NB4 (cell line): ENCODE data around the gene SETD3.

Source experiments
- DNase-seq: peaks from one replicate; pipeline ENCODE4 v3.0.0; 2010; ENCODE audit warnings: low read depth
- H3K4me3 ChIP-seq: one replicate; pipeline ENCODE4 v1.5.1; 2011; ENCODE audit warnings: mild to moderate bottlenecking, low read depth, low read length, moderate library complexity
- MYC ChIP-seq: IDR thresholded peaks from 2 replicates; pipeline ENCODE4 v1.6.1; 2011; ENCODE audit warnings: low read depth, low read length
- POLR2A ChIP-seq: IDR thresholded peaks from 2 replicates; pipeline ENCODE4 v1.6.1; 2011; ENCODE audit warnings: mild to moderate bottlenecking; ENCODE audit not compliant: insufficient read length; ENCODE audit errors: extremely low read depth
- TF ChIP-seq, protein P1 (sequence below): IDR thresholded peaks from 2 replicates; pipeline ENCODE4 v1.6.1; 2011; ENCODE audit warnings: low read depth, low read length
- TF ChIP-seq, protein P2 (sequence below): IDR thresholded peaks from one replicate; pipeline ENCODE4 v1.5.1; 2012; ENCODE audit warnings: low read depth, low read length

The SETD3 gene

DNA sequence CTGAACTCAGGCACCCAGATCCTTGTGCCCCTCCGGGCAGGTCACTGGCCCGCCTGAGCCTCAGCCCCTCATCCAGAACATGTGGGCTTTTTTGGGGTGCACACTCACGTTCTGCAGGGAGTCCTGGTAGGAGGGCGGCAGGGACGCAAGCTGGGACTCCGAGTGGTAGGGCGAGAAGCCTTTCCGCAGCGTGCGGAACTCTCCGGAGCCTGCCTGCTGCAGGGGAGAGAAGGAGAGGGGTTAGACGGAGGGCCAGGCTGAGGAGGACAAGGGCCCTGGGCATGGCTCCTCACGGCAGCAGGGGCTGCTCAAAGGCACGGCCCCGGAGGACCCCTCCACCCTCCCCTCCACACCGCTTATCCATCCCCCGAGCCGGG is 41.4 kb upstream of the SETD3 start:
- H3K4me3 ChIP-seq: no peak overlapping the region
- DNase-seq: no peak
- TF ChIP-seq, protein P1, sequence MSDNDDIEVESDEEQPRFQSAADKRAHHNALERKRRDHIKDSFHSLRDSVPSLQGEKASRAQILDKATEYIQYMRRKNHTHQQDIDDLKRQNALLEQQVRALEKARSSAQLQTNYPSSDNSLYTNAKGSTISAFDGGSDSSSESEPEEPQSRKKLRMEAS: no peak
- TF ChIP-seq POLR2A: no peak
- TF ChIP-seq, protein P2, sequence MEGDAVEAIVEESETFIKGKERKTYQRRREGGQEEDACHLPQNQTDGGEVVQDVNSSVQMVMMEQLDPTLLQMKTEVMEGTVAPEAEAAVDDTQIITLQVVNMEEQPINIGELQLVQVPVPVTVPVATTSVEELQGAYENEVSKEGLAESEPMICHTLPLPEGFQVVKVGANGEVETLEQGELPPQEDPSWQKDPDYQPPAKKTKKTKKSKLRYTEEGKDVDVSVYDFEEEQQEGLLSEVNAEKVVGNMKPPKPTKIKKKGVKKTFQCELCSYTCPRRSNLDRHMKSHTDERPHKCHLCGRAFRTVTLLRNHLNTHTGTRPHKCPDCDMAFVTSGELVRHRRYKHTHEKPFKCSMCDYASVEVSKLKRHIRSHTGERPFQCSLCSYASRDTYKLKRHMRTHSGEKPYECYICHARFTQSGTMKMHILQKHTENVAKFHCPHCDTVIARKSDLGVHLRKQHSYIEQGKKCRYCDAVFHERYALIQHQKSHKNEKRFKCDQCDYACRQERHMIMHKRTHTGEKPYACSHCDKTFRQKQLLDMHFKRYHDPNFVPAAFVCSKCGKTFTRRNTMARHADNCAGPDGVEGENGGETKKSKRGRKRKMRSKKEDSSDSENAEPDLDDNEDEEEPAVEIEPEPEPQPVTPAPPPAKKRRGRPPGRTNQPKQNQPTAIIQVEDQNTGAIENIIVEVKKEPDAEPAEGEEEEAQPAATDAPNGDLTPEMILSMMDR: no peak

DNA sequence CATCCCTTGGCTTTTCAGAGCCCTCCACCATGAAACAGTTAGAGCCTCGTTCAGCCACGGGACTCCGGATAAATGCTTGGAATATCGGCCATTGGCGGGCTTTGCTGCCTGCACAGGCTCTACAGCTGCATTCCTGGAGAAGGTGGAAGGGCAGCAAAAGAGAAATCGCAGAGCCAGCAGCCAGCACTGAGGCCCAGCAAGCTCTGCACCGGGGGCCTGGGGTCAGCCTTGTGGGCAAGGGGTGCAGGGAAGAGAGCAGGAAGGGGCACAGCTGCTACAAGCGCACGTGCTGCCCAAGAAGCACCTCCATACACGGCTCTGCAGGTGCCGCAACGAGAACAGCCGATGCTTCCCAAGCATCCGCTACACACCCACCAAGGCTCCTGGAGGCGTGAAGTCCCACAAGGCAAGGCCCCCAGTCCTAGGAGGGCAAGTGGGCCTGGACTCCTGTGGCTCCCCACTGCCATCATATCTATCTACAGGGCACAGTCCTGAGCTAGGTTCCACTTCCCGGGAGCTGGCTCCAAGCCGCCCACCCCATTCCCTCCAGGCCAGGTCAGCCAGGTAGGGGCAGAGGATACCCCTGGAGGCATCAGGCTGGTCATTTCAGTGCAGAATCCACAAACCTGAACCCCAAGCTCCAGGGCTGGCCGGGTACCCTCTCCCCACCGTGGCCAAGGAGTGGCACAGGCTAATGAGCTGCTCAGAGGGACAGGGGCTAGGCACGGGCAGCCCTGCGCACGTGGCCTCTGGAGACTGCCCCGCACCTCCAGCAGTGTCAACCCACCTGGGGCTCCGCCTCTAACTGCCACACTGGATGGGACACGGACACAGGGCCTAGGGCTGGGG is 40.7 kb upstream of the SETD3 start:
- DNase-seq: no peak
- TF ChIP-seq, protein P2: no peak
- TF ChIP-seq, protein P1: no peak
- TF ChIP-seq MYC (no peak), POLR2A (no peak)
- no peak overlapping the region for H3K4me3 ChIP-seq

DNA sequence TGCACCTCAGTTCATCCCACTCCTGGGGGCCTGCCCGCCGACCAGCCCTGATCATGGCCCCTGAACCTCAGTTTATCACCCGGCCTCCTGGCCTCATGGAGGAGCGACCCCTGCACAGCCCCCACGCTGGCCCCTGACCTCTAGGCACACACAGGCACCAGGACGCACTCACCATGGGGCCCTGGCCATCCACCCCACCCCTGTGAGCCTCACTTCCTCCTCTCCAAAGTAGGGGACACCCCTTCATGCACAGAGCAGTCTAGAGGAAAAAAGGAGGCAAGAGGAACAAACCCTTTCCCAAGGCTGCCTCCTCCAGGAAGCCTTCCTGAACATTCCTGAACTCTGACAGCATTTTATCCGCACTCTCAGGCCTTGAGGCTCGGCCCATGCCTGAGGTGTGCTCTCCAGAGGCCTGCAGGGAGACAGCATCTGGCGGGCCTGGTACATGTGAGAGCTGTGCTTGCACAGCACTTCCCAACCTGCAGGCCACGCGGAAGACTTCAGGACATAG is 40.0 kb upstream of the SETD3 start:
- H3K4me3 ChIP-seq: no peak overlapping the region
- DNase-seq: no peak
- TF ChIP-seq, protein P1: no peak
- TF ChIP-seq, protein P2: no peak
- no peak for TF ChIP-seq MYC
- TF ChIP-seq POLR2A: no peak

DNA sequence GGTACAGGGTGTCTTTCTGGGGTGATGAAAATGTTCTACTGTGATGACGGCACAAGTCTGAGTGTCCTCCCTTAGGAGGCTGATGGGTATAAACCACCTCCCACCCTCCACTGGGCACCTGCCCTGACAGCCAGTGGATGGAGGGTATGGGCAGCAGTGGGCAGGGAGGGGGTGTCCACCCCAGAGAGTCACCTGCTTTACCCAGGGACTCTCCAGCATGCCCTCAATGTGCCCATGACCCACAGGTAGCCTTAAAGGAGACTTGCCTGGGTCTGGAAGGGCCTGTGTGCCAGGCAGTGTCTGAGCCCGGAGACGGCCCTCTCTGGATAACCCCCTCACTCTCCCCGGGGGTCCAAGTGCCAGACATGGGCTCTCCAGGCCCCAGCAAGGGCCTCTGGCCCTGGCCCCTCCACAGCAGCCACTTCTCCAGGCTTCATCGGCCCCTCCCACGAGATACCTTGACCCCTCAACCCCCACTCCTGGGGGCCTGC is 39.3 kb upstream of the SETD3 start:
- TF ChIP-seq, protein P1: no peak
- TF ChIP-seq MYC (no peak), POLR2A (no peak)
- TF ChIP-seq, protein P2: no peak
- no peak overlapping the region for H3K4me3 ChIP-seq
- DNase-seq: no peak

DNA sequence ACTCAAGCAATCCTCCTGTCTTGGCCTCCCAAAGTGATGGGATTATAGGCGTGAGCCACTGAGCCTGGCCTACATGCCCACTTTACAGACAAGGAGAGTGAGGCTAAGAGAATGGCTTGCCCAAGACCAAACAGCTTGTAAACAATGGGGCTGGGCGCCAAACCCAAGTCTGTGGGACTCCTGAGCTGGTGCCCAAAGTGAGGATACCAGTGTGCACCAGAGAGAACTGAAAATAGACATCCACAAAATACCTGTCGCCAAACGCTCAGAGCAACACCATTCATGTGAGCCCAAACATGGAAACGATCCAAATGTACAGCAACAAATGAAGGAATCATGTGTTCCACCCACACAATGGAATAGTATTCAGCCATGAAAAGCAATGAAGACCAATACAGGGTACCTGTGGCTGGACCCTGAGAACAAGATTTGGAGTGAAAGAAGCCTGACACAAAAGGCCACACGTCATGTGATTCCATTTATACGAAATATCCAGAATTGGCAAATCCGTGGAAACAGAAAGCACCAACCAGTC is 38.8 kb upstream of the SETD3 start:
- no peak for DNase-seq
- TF ChIP-seq MYC (no peak), POLR2A (no peak)
- TF ChIP-seq, protein P2: no peak
- TF ChIP-seq, protein P1: no peak
- no peak overlapping the region for H3K4me3 ChIP-seq
